T47D (cell line): ENCODE measurements around the gene PCSK6.

Experiments
- DNase-seq, 2 experiments: peaks; one replicate each; pipeline versions ENCODE4 v3.0.0 to v3.0.0-alpha.2; 2011 to 2012; ENCODE audit warnings: low read depth in 1 of 2, low spot score in 1 of 2
- JUND ChIP-seq: IDR thresholded peaks from 2 replicates; pipeline ENCODE4 v1.6.1; 2012; ENCODE audit warnings: low read depth
- in situ Hi-C: cut with HindIII; loops from 2 replicates; pipeline ENCODE4 v1.10.0; 2016; ENCODE audit warnings: low sequenced_read_pairs, low pct_unique_long_range_greater_than_20kb

PCSK6 gene

GRCh38 chr15:101520395-101520794 is 30.9 kb upstream of the PCSK6 start:
- in situ Hi-C loops: no loop called here
- DNase-seq: no peak
- TF ChIP-seq JUND: no peak

- no peak for DNase-seq
- in situ Hi-C loops: no loop called here
- no peak for TF ChIP-seq JUND
These were observed 28.0 kb upstream of the PCSK6 start for GRCh38 chr15:101517504-101517903.

DNA sequence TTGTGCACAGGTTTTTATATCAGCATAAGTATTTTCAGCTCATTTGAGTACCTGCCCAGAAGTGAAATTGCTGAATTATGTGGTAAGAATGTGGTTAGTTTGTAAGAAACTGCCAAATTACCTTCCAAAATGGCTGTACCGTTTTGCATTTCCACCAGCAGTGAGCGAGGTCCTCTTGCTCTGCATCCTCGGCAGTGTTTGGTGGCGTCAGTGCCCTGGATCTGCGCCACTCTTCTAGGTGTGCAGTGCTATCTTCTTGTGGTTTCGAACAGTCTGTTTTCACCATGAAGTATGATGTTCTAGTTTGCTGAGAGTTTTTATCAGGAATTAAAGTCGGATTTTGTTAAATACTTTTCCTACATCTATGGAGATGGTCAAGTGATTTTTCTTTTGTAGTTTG is 24.8 kb upstream of the PCSK6 start:
- DNase-seq: no peak
- no peak for TF ChIP-seq JUND
- in situ Hi-C loops: no loop called here

DNA sequence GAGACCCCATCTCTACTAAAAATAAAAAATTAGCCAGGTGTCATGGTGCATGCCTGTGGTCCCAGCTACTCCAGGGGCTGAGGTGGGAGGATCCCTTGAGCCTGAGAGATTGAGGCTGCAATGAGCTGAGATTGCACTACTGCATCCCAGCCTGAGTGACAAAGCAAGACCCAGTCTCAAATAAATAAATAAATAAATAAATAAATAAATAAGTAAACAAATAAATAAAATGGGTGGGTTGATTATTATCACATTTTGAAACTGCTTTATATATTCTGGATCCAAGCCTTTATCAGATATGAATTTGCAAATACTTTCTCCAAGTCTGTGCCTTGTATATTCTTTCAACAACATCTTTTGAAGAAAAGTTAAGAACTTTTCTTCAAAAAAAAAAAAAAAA is 22.2 kb upstream of the PCSK6 start:
- DNase-seq: no peak
- in situ Hi-C loops: no loop called here
- no peak for TF ChIP-seq JUND

DNA sequence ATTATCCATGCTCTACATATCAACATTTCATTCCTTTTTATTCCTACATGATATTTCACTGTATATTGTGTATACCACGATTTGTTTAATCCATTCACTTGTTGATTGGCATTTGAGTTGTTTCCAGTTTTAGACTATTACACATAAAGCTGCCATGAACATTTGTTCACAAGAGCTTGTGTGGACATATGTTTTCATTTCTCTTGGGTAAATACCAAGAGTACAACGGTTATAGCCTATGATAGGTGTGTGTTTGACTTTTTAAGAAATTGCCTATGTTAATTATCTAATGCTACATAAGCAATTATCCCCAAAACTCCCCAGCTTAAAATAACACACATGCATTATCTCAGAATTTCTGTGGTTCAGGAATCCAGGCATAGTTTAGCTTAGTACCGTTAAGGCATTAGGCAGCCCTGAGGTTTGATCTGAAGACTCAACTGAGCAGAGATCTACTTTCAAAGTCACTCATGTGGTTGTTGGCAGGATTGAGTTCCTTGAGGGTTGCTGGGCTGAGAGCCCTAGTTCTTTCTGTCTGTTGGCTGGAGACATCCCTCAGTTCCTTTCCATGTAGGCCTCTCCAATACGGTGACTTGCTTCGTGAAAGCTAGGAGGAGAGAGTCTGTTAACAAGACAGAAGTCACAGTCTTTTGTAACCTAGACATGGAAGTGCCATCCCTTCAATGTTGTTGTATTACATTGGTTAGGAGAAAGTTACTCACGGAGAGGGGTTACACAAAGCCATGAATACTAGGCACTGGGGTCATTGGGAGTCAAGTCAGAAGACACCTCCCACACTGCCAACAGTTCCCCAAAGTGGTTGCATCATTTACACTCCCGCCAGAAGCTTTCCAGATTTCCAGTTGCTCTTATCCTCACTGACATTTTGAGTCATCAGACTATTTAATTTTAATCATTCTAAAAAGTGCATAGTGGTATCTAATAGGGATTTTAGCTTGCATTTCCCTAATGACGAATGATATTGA is 21.0 kb upstream of the PCSK6 start:
- no peak for DNase-seq
- no peak for TF ChIP-seq JUND
- in situ Hi-C loops: no loop called here

DNA sequence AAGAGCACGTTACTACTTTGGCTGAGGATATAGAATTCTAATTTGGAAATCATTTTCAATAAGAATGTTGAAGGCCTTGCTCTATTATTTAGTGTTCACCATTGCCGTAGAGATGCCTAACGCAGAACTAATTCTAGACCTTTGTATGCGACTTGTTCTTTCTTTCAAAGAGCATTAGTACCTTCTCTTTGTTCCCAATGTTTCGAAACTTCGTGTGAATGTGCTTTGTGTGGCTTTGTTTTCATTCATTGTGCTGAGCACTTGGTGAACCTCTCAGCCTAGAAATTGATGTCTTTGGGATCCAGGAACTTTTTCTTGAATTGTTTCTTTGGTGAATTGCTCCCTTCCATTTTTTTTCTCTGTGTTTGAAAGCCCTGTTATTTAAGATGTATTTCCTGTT is 19.8 kb upstream of the PCSK6 start:
- in situ Hi-C loops: no loop called here
- DNase-seq: no peak
- TF ChIP-seq JUND: no peak

DNA sequence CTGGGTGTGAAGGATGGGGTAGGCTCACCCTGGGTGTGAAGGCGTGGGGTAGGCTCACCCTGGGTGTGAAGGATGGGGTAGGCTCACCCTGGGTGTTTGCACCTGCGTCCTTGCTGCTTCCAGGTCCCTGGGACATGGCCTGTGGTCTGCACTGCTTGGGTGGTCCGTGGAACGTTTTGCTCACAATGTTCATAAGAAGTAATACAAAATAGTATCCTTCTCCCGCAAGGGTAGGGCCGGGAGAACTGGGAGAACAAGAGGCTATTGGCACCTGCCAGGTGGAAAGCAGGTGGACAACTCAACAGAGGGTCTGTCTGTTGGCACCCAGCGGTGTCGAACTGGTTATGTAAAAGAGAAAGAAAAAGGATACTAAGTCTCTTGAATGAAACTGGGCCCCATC is 17.0 kb upstream of the PCSK6 start:
- TF ChIP-seq JUND: no peak
- in situ Hi-C loops: no loop called here
- DNase-seq: no peak

DNA sequence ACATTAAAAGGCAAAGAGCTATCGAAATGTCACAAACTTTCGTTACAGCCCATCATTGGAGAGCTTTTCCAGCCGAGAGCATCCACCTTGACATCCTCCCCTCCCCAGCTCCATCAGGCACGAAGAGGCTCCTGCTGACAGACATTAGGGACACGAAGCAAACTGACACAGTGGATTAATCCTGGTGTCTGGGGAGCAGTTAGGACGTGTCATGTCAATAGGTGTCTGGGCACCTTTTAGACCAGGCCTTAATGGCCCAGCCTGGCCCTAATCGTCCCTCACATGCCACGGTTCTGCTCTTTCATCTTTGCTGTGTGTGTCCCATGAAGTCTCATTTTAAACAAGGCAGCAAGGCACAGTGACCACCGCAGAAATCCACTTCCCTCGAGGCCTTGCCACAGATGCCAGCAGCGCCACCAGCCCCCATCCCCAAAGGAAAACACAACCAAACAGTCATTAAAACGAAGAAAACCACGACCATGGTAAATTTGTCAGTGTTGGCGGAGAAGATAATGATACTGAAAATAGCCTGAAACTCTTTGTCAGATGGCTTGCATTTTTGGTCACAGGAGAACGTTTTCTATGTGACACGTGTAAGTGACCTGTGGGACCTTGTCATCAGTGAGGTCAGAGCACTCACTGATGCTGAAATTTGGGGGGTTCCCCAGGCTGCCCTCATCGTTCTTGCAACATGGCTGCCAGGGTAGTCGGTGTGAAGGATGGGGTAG is 16.3 kb upstream of the PCSK6 start:
- no peak for TF ChIP-seq JUND
- in situ Hi-C loops: no loop called here
- no peak for DNase-seq

- DNase-seq: no peak
- no peak for TF ChIP-seq JUND
- in situ Hi-C loops: no loop called here
These were observed 15.5 kb upstream of the PCSK6 start for GRCh38 chr15:101504866-101505609.

DNA sequence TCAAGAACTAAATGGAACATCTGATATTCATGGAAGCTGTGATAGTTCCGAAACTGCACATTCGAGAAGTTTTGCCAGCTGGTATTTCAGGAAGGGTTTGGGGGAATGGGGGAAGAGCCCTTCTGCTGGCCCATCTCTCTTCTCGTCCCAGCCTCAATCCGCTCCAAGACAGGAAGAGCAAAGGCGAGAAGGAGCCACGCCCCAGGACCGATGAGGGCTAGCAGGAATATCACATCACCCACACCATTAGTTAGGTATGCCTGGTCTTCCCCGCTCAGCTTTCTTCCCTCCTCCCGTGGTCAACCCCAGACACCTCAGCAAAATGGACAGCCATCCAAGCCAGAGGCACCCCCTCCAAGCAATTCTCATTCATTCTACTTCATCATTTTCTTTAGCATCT is 14.9 kb upstream of the PCSK6 start:
- no peak for TF ChIP-seq JUND
- no peak for DNase-seq
- in situ Hi-C loops: no loop called here

DNA sequence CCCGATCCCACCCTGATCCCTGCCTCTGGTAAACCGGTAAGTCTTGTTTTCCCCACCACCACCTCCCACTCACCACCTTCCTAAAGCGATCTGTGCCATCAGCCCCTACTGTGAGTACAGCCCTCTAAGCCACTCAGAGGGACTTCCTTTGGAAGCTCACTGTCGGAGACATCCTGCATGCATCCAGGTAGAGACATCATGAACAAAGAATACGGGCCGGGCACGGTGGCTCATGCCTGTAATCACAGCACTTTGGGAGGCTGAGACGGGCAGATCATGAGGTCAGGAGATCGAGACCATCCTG is 13.7 kb upstream of the PCSK6 start:
- TF ChIP-seq JUND: no peak
- no peak for DNase-seq
- in situ Hi-C loops: no loop called here

DNA sequence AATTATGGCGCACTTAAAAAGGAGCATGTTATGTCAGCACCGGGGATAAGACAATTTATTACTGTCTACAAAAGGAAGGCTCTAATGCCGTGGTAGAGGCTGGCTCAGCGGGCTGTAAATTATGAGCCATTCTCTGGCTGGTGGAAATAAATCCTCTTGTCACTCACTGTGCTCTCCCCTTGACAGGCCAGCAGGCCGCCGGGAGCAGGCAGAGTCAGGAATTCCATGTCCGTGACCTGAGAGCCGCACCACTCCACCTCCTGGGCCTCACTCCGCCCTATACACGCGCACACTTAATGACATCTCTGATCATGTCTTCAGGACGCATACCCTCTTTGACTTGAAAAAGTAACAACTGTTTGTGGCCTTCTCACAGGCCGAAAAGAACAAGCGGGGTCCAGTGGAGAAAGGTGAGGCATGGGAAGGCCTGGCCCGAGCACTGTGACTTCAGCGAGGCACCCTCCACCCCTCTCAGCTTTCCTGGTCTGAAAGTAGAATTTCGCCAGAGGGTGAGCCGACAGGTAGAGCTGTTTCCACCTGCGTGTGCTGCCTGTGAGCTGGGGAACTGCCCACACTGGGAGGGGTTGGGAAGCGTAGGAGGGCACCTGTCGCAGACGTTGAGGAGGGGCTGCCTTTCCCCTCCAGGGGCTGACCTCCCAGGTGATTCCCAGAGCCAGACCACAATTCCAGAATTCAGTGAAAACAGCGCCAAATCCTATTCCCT is 13.2 kb upstream of the PCSK6 start:
- TF ChIP-seq JUND: no peak
- in situ Hi-C loops: no loop called here
- no peak for DNase-seq
